ENCODE results near the gene IL26. TPM values are rescaled to one million over a fixed set of nuclear protein-coding genes. Genes with fewer than 3 reads are reported as not detected.

The IL26 gene
- total and polyA plus RNA-seq, 2 experiments from 2014 or later = not detected

DNA sequence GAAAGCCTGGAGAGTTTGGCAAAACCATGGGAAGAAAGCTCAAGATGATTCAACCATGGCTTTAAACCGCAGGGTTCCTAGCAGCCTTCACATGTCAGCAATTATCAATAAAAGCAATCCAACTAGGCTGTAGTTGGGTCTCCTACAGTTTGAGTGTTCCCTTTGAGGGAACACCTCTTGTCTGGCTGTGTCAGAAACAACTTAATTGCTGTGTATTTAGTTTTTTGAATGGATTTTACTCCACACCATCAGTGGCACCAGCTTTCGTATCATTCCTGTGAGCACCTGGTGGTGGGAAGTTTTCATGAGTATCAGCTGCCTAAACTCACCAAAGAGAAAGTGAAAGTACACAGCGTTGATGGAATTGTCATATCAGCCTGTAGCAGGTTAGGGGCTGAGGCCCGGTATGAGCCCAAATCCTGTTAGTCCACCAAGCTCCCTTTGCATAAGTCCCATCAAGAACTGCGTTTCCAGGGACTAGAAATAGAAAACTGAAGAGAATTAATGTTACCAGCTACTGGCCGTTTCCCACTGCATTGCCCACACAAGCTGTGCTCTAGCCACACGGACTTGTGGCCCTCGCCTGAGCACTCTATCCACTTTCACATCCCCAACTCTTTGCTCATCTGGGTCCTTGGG lies 10.9 kb upstream of the IL26 start:
- Histone ChIP-seq H3K27me3 (no peaks in the 10 kb centered on the region), H3K4me2 (peak overlapping the region; percentile 41), H3K27ac (no peak overlapping the region), H3K9me3 (ENCODE audit: low read depth) (no peaks in the 10 kb centered on the region), H3K36me3 (replicated peaks; ENCODE audit: insufficient read depth, low read depth) (no peaks in the 10 kb centered on the region), H2AFZ (no peak overlapping the region), H4K20me1 (ENCODE audit: insufficient read depth, poor library complexity, severe bottlenecking) (no peaks in the 10 kb centered on the region), H3K4me3 (no peak overlapping the region), H3K9me2 (replicated peaks; ENCODE audit: insufficient read depth) (no peaks in the 10 kb centered on the region), H3K79me2 (no peaks in the 10 kb centered on the region), H3K4me1 (ENCODE audit: insufficient read depth) (peaks cover 7% of the 10 kb centered on the region)
- DNase-seq (ENCODE audit: low spot score) = no peak
- 87% methylated on average over 8 of the region's 8 CpGs for WGBS (ENCODE audit: low lambda C conversion rate, missing lambda C conversion rate)
- TF ChIP-seq, protein P1, sequence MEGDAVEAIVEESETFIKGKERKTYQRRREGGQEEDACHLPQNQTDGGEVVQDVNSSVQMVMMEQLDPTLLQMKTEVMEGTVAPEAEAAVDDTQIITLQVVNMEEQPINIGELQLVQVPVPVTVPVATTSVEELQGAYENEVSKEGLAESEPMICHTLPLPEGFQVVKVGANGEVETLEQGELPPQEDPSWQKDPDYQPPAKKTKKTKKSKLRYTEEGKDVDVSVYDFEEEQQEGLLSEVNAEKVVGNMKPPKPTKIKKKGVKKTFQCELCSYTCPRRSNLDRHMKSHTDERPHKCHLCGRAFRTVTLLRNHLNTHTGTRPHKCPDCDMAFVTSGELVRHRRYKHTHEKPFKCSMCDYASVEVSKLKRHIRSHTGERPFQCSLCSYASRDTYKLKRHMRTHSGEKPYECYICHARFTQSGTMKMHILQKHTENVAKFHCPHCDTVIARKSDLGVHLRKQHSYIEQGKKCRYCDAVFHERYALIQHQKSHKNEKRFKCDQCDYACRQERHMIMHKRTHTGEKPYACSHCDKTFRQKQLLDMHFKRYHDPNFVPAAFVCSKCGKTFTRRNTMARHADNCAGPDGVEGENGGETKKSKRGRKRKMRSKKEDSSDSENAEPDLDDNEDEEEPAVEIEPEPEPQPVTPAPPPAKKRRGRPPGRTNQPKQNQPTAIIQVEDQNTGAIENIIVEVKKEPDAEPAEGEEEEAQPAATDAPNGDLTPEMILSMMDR (IDR thresholded peaks at IDR 0.05; ENCODE audit: poor library complexity) = no peak
- no peak for TF ChIP-seq EZH2phosphoT487 (IDR thresholded peaks at IDR 0.05; ENCODE audit: low read depth, severe bottlenecking, unreplicated experiment)
- no peak for TF ChIP-seq EZH2 (IDR thresholded peaks at IDR 0.05; ENCODE audit: borderline replicate concordance)

- Histone ChIP-seq H3K4me3 (no peak overlapping the region), H3K4me2 (no peak overlapping the region), H3K9me3 (ENCODE audit: low read depth) (no peaks in the 10 kb centered on the region), H3K79me2 (no peaks in the 10 kb centered on the region), H3K9me2 (replicated peaks; ENCODE audit: insufficient read depth) (no peaks in the 10 kb centered on the region), H2AFZ (no peak overlapping the region), H3K4me1 (ENCODE audit: insufficient read depth) (peaks cover 4% of the 10 kb centered on the region), H4K20me1 (ENCODE audit: insufficient read depth, poor library complexity, severe bottlenecking) (no peaks in the 10 kb centered on the region), H3K27ac (no peak overlapping the region), H3K27me3 (no peaks in the 10 kb centered on the region), H3K36me3 (replicated peaks; ENCODE audit: insufficient read depth, low read depth) (no peaks in the 10 kb centered on the region)
- no peak for DNase-seq (ENCODE audit: low spot score)
- WGBS (ENCODE audit: low lambda C conversion rate, missing lambda C conversion rate) = 49% methylated on average over 2 of the region's 2 CpGs
- TF ChIP-seq EZH2phosphoT487 (IDR thresholded peaks at IDR 0.05; ENCODE audit: low read depth, severe bottlenecking, unreplicated experiment) = no peak
- TF ChIP-seq EZH2 (IDR thresholded peaks at IDR 0.05; ENCODE audit: borderline replicate concordance) = no peak
- TF ChIP-seq, protein P1 (IDR thresholded peaks at IDR 0.05; ENCODE audit: poor library complexity) = no peak
These were observed 10.0 kb upstream of the IL26 start for GRCh38 chr12:68235576-68235975.

GRCh38 chr12:68234140-68234539 lies 8.5 kb upstream of the IL26 start:
- Histone ChIP-seq H3K79me2 (no peaks in the 10 kb centered on the region), H3K4me2 (no peak overlapping the region), H3K9me2 (replicated peaks; ENCODE audit: insufficient read depth) (no peaks in the 10 kb centered on the region), H3K9me3 (ENCODE audit: low read depth) (no peaks in the 10 kb centered on the region), H3K27me3 (no peaks in the 10 kb centered on the region), H4K20me1 (ENCODE audit: insufficient read depth, poor library complexity, severe bottlenecking) (no peaks in the 10 kb centered on the region), H3K4me1 (ENCODE audit: insufficient read depth) (no peaks in the 10 kb centered on the region), H3K4me3 (no peak overlapping the region), H3K27ac (no peak overlapping the region), H3K36me3 (replicated peaks; ENCODE audit: insufficient read depth, low read depth) (no peaks in the 10 kb centered on the region), H2AFZ (no peak overlapping the region)
- DNase-seq (ENCODE audit: low spot score) = no peak
- TF ChIP-seq, protein P1 (IDR thresholded peaks at IDR 0.05; ENCODE audit: poor library complexity) = no peak
- TF ChIP-seq EZH2 (IDR thresholded peaks at IDR 0.05; ENCODE audit: borderline replicate concordance) (no peak), EZH2phosphoT487 (IDR thresholded peaks at IDR 0.05; ENCODE audit: low read depth, severe bottlenecking, unreplicated experiment) (no peak)
- 86% methylated on average over 2 of the region's 2 CpGs for WGBS (ENCODE audit: low lambda C conversion rate, missing lambda C conversion rate)

All from hepatocyte (in vitro differentiated cells).